Measurements from ENCODE around the gene WDR88. TPM values are rescaled to one million over a fixed set of nuclear protein-coding genes. Genes with fewer than 3 reads are reported as not detected.

The WDR88 gene
- not detected for total RNA-seq

GRCh38 chr19:33132021-33132420, at the start of gene WDR88:
WDR88 (plus strand) TSS chr19:33132114; CDS start chr19:33132170, 56 bp downstream.

DNA sequence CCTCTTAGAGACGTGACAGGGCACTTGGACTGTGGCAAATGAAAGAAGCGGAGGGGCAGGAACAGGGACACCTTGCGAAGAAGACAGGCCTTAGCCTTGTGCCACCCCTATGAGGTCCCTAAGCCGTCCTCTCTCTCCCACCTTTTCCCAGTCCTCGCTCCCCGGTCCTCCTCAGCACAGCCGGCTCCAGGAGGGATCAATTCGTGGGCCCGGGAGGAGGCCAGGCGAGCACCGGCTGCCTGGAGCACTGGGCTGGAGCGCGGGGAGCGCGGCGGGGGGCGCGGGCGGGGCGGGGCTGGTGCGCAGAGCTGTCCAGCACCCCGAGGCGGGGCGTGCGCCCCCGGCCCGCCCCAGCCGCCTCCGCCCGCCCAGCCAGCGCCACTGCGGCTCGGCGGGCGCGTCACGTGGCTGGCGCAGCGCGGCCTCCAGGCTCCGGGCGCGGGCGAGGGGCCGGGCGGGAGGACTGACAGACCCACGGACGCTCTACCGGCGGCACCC, 62.0 kb downstream of the WDR88 start, which contains the start of gene LRP3:
Gene LRP3, plus strand, starts transcription at position 466 of the 498 bp plus-strand sequence. CDS start 456 bp downstream, outside the sequence.

Other genes starting within 250 kb of the WDR88 start
- 29.4 TPM for gene CEP89, start 160.2 kb upstream of the WDR88 start, total RNA-seq
- gene FAAP24, start 159.9 kb upstream of the WDR88 start, total RNA-seq = 1.9 TPM
- gene RHPN2, start 67.2 kb upstream of the WDR88 start, total RNA-seq = 2.5 TPM
- 23.8 TPM for gene GPATCH1, start 50.9 kb upstream of the WDR88 start, total RNA-seq
- 101 TPM for gene LRP3, start 62.2 kb downstream of the WDR88 start, total RNA-seq
- 0.94 TPM for gene SLC7A10, start 93.7 kb downstream of the WDR88 start, total RNA-seq
- gene CEBPA, start 170.4 kb downstream of the WDR88 start, total RNA-seq = 2.2 TPM
- gene CEBPG, start 241.6 kb downstream of the WDR88 start, total RNA-seq = 38.2 TPM

All from parietal lobe (tissue), 1 donor.